ENCODE data around the gene CNKSR3.

- TF ChIP-seq POLR2A (IDR thresholded peaks at IDR 0.05; ENCODE audit: low read depth, low read length) (no peak), TAF1 (IDR thresholded peaks at IDR 0.05; ENCODE audit: borderline replicate concordance, low read depth, low read length) (no peak), POLR2AphosphoS5 (IDR thresholded peaks at IDR 0.05; ENCODE audit: low read depth, low read length) (no peak)
Observed at GRCh38 chr6:154461348-154461747, 49.1 kb downstream of the CNKSR3 start.
